ENCODE results near the gene KCNN3.

DNA sequence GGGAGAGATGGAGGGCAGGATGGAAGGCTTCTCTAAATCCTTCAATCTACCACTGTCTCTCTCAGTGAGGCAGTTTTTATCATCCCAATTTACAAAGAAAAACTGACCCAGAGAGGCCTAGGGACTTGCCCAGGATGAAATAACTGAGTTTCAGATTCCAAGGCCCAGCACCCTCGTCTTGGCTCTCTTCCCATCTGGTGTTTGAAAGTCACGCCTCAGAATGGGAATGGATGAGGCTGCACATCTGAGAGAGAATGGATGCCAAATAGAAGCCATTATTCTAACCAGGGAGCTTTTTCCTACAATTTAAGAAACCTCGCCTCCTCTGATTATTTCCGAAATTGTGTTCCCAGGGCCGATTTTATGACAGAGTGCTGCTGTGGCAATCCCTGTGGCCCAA, 10.6 kb upstream of the KCNN3 start:
- TF ChIP-seq POLR2A (IDR thresholded peaks at IDR 0.05): no peak
- TF ChIP-seq, protein P1, sequence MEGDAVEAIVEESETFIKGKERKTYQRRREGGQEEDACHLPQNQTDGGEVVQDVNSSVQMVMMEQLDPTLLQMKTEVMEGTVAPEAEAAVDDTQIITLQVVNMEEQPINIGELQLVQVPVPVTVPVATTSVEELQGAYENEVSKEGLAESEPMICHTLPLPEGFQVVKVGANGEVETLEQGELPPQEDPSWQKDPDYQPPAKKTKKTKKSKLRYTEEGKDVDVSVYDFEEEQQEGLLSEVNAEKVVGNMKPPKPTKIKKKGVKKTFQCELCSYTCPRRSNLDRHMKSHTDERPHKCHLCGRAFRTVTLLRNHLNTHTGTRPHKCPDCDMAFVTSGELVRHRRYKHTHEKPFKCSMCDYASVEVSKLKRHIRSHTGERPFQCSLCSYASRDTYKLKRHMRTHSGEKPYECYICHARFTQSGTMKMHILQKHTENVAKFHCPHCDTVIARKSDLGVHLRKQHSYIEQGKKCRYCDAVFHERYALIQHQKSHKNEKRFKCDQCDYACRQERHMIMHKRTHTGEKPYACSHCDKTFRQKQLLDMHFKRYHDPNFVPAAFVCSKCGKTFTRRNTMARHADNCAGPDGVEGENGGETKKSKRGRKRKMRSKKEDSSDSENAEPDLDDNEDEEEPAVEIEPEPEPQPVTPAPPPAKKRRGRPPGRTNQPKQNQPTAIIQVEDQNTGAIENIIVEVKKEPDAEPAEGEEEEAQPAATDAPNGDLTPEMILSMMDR (IDR thresholded peaks at IDR 0.05): no peak
